Stomach (tissue), 4 donors: ENCODE results near the gene TMC2.

Experiments
- CTCF ChIP-seq, 7 experiments: fragments of 450-650 bp in 4 of 7; fragments of 200-600 bp in 3 of 7; sonication (generic) in 3 of 7; IDR thresholded peaks; one replicate each; pipeline ENCODE4 v1.5.1; 2016 to 2019; ENCODE audit warnings: antibody characterized with exemption in 7 of 7, control low read depth in 2 of 7, mild to moderate bottlenecking in 1 of 7
- POLR2A ChIP-seq, 4 donors: fragments of 450-650 bp; IDR thresholded peaks; one replicate each; pipeline ENCODE4 v1.6.1; 2016; ENCODE audit warnings: antibody characterized with exemption in 4 of 4, control low read depth in 2 of 4, mild to moderate bottlenecking in 1 of 4, moderate library complexity in 1 of 4
- POLR2AphosphoS5 ChIP-seq, 3 donors: sonication (generic); formaldehyde crosslinking; IDR thresholded peaks; one replicate each; pipeline ENCODE4 v1.6.1; 2016; ENCODE audit warnings: antibody characterized with exemption in 3 of 3

- TF ChIP-seq CTCF (IDR thresholded peaks at IDR 0.05) = no peak
- no peak for TF ChIP-seq POLR2A (IDR thresholded peaks at IDR 0.05)
- TF ChIP-seq POLR2AphosphoS5 (IDR thresholded peaks at IDR 0.05) = no peak
Measured at GRCh38 chr20:2626853-2627541, 90.6 kb downstream of the TMC2 start.
